Measurements from ENCODE around the gene TSN. TPM values are rescaled to one million over a fixed set of nuclear protein-coding genes. Genes with fewer than 3 reads are reported as not detected.

TSN gene
- total and polyA plus RNA-seq, 9 of the 15 experiments (the other 6 are each of a cell fraction or from before 2014, with no cell fraction given), result 63.2 to 152 (median 95.2) TPM

DNA sequence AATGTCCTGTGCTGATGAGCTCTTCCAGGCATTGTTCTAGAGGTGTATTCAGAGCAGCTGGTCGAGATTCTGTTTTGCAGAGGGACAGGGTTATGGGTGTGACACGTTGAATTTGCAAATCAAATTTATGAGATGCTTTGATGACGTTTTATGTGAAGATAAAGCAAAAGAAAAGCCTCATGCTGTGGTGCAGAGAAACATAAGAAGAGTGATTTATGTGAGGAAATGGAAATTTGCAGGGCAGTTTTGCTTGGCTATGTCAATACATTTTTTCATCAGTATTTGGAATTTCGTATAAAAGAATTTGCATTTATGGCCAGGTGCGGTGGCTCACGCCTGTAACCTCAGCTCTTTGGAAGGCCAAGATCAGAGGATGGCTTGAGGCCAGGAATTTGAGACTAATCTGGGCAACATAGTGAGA lies 36.4 kb downstream of the TSN start:
- Histone ChIP-seq H3K9me3 (replicated peaks; ENCODE audit: control insufficient read depth, insufficient read depth, low read depth, low read length) (peaks cover 5% of the 10 kb centered on the region), H3K9me1 (ENCODE audit: control insufficient read depth, insufficient read depth, low read length) (no peaks in the 10 kb centered on the region), H3K4me1 (replicated peaks in 1 of 2; ENCODE audit: control insufficient read depth in 2 of 2, insufficient read depth in 2 of 2, low read length in 2 of 2) (no peaks in the 10 kb centered on the region), H3K36me3 (ENCODE audit: control insufficient read depth, insufficient read depth, low read length) (no peaks in the 10 kb centered on the region), H3K4me3 (no peak overlapping the region), H3K27me3 (ENCODE audit: control insufficient read depth in 2 of 2, insufficient read depth in 2 of 2, low read length in 2 of 2) (peaks cover 24 to 36% of the 10 kb centered on the region in 2 experiments), H4K20me1 (replicated peaks; ENCODE audit: control insufficient read depth, insufficient read depth, low read length) (no peaks in the 10 kb centered on the region), H3K4me2 (ENCODE audit: insufficient read depth, low read length) (no peak overlapping the region), H3K79me2 (ENCODE audit: control insufficient read depth, insufficient read depth, low read length) (no peaks in the 10 kb centered on the region), H3K9ac (ENCODE audit: insufficient read depth in 1 of 2, low read depth in 2 of 2, low read length in 2 of 2) (no peak overlapping the region), H2AFZ (ENCODE audit: low read depth, low read length) (no peak overlapping the region), H3K27ac (ENCODE audit: extremely low read depth, low read depth, low read length) (no peak overlapping the region)
- 2% methylated on average over 6 of the region's 6 CpGs for WGBS (ENCODE audit: insufficient coverage, low coverage, missing lambda C conversion rate)
- ATAC-seq, result no peak
- CTCF ChIA-PET (ENCODE audit: low intra/inter-chr PET ratio), result no interaction called here
- no TSS peak for BruUV-seq (replicated peaks)
- in situ Hi-C loops (cut with MboI) (loop anchor here (25.0 kb wide), 1 partner anchor 705 kb away; no protein-coding TSS in a partner anchor), intact Hi-C loops (cut with micrococcal nuclease) (no loop called here)
- no peak for DNase-seq (ENCODE audit: extremely low read depth in 1 of 4, low spot score in 3 of 4)
- POLR2A ChIA-PET, result interaction anchor here (1.0 kb wide), 1 partner anchor 27 kb away, joined by 3 read pairs; no protein-coding TSS in a partner anchor
- FAIRE-seq, result no peak
- TF ChIP-seq, protein P1, sequence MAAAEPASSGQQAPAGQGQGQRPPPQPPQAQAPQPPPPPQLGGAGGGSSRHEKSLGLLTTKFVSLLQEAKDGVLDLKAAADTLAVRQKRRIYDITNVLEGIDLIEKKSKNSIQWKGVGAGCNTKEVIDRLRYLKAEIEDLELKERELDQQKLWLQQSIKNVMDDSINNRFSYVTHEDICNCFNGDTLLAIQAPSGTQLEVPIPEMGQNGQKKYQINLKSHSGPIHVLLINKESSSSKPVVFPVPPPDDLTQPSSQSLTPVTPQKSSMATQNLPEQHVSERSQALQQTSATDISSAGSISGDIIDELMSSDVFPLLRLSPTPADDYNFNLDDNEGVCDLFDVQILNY (CRISPR knock-in tag; IDR thresholded peaks at IDR 0.05), result no peak
- TF ChIP-seq NR2F6 (CRISPR knock-in tag; IDR thresholded peaks at IDR 0.05), result no peak
- TF ChIP-seq, protein P2, sequence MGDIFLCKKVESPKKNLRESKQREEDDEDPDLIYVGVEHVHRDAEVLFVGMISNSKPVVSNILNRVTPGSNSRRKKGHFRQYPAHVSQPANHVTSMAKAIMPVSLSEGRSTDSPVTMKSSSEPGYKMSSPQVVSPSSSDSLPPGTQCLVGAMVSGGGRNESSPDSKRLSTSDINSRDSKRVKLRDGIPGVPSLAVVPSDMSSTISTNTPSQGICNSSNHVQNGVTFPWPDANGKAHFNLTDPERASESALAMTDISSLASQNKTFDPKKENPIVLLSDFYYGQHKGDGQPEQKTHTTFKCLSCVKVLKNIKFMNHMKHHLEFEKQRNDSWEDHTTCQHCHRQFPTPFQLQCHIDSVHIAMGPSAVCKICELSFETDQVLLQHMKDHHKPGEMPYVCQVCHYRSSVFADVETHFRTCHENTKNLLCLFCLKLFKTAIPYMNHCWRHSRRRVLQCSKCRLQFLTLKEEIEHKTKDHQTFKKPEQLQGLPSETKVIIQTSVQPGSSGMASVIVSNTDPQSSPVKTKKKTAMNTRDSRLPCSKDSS (IDR thresholded peaks at IDR 0.05; ENCODE audit: low read depth, partially characterized antibody), result no peak
- no peak for TF ChIP-seq KLF6 (CRISPR knock-in tag; IDR thresholded peaks at IDR 0.05; ENCODE audit: borderline replicate concordance)
- TF ChIP-seq, protein P3, sequence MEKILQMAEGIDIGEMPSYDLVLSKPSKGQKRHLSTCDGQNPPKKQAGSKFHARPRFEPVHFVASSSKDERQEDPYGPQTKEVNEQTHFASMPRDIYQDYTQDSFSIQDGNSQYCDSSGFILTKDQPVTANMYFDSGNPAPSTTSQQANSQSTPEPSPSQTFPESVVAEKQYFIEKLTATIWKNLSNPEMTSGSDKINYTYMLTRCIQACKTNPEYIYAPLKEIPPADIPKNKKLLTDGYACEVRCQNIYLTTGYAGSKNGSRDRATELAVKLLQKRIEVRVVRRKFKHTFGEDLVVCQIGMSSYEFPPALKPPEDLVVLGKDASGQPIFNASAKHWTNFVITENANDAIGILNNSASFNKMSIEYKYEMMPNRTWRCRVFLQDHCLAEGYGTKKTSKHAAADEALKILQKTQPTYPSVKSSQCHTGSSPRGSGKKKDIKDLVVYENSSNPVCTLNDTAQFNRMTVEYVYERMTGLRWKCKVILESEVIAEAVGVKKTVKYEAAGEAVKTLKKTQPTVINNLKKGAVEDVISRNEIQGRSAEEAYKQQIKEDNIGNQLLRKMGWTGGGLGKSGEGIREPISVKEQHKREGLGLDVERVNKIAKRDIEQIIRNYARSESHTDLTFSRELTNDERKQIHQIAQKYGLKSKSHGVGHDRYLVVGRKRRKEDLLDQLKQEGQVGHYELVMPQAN (IDR thresholded peaks at IDR 0.05; ENCODE audit: borderline replicate concordance), result no peak
- TF ChIP-seq ATF7 (IDR thresholded peaks at IDR 0.05), result no peak
- no peak for TF ChIP-seq RCOR1 (IDR thresholded peaks at IDR 0.05; ENCODE audit: borderline replicate concordance in 1 of 2, low read depth in 2 of 2, low read length in 2 of 2)
- no peak for TF ChIP-seq ZBTB17 (CRISPR knock-in tag; IDR thresholded peaks at IDR 0.05)
- TF ChIP-seq ARNT (IDR thresholded peaks at IDR 0.05), result no peak
- TF ChIP-seq PHTF2 (CRISPR knock-in tag; IDR thresholded peaks at IDR 0.05), result no peak
- TF ChIP-seq ZNF436 (CRISPR knock-in tag; IDR thresholded peaks at IDR 0.05), result no peak
- no peak for TF ChIP-seq KHSRP (IDR thresholded peaks at IDR 0.05)
- TF ChIP-seq BRD4 (IDR thresholded peaks at IDR 0.05), result no peak
- no peak for TF ChIP-seq KDM5B (IDR thresholded peaks at IDR 0.05; ENCODE audit: insufficient replicate concordance, low read depth, low read length)
- TF ChIP-seq CBFA2T2 (conservative IDR thresholded peaks at IDR 0.05), result no peak
- no peak for TF ChIP-seq CCAR2 (IDR thresholded peaks at IDR 0.05; ENCODE audit: low read depth, low read length)
